H9 (cell line): ENCODE data around the gene SART1. TPM values are rescaled to one million over a fixed set of nuclear protein-coding genes. Genes with fewer than 3 reads are reported as not detected.
A peak's percentile ranks its signal among the peaks of the same experiment; 100 is the strongest.

Experiments used
- DNase-seq: peaks from one replicate; pipeline ENCODE4 v3.0.0-alpha.2; 2017
- H2AFZ ChIP-seq: one replicate; pipeline ENCODE4 v1.6.1; 2013; ENCODE audit warnings: mild to moderate bottlenecking, low read length, control low read depth, moderate library complexity
- H2AK5ac ChIP-seq: 2 replicates; pipeline ENCODE4 v1.6.1; 2013; ENCODE audit warnings: low read length, control low read depth, mixed read lengths; ENCODE audit not compliant: insufficient read length
- H2BK120ac ChIP-seq: one replicate; pipeline ENCODE4 v1.6.1; 2013; ENCODE audit warnings: low read depth, mild to moderate bottlenecking, low read length, control low read depth, inconsistent platforms; ENCODE audit not compliant: poor library complexity, severe bottlenecking
- H2BK12ac ChIP-seq: 2 replicates; pipeline ENCODE4 v1.6.1; 2013; ENCODE audit warnings: low read length, control low read depth, mixed read lengths, low read depth; ENCODE audit not compliant: insufficient read length
- H2BK15ac ChIP-seq: 2 replicates; pipeline ENCODE4 v1.6.1; 2013; ENCODE audit warnings: low read depth, low read length, control low read depth
- H2BK20ac ChIP-seq: one replicate; pipeline ENCODE4 v1.6.1; 2013; ENCODE audit warnings: low read depth, mild to moderate bottlenecking, low read length, control low read depth, inconsistent platforms; ENCODE audit not compliant: poor library complexity, severe bottlenecking
- H2BK5ac ChIP-seq: 2 replicates; pipeline ENCODE4 v1.6.1; 2013; ENCODE audit warnings: low read length, control low read depth, mixed read lengths; ENCODE audit not compliant: insufficient read length
- H3K14ac ChIP-seq: 2 replicates; pipeline ENCODE4 v1.6.1; 2013; ENCODE audit warnings: low read length, control low read depth; ENCODE audit not compliant: insufficient read depth
- H3K18ac ChIP-seq: 2 replicates; pipeline ENCODE4 v1.6.1; 2013; ENCODE audit warnings: low read depth, mild to moderate bottlenecking, mixed read lengths, low read length, control low read depth; ENCODE audit not compliant: insufficient read length
- H3K23ac ChIP-seq: 2 replicates; pipeline ENCODE4 v1.6.1; 2013; ENCODE audit warnings: low read length, control low read depth, mixed read lengths, low read depth; ENCODE audit not compliant: insufficient read length
- H3K23me2 ChIP-seq: 2 replicates; pipeline ENCODE4 v1.6.1; 2013; ENCODE audit warnings: low read depth, mild to moderate bottlenecking, mixed read lengths, low read length, control low read depth; ENCODE audit not compliant: insufficient read length, poor library complexity, severe bottlenecking
- H3K27ac ChIP-seq: 2 replicates; pipeline ENCODE4 v1.5.1; 2013; ENCODE audit warnings: low read length, control low read depth, mixed read lengths, low read depth; ENCODE audit not compliant: insufficient read length
- H3K27me3 ChIP-seq: 2 replicates; pipeline ENCODE4 v1.6.1; 2013; ENCODE audit warnings: low read length, control low read depth, inconsistent platforms; ENCODE audit not compliant: insufficient read depth
- H3K4ac ChIP-seq: 2 replicates; pipeline ENCODE4 v1.6.1; 2013; ENCODE audit warnings: low read depth, mild to moderate bottlenecking, control low read depth, inconsistent platforms, low read length, moderate library complexity
- H3K4me1 ChIP-seq: 2 replicates; pipeline ENCODE4 v1.6.1; 2013; ENCODE audit warnings: low read length, control low read depth, inconsistent platforms; ENCODE audit not compliant: insufficient read depth
- H3K4me2 ChIP-seq: 2 replicates; pipeline ENCODE4 v1.6.1; 2013; ENCODE audit warnings: low read length, control low read depth, mixed read lengths; ENCODE audit not compliant: insufficient read length, insufficient read depth
- H3K56ac ChIP-seq: 2 replicates; pipeline ENCODE4 v1.6.1; 2013; ENCODE audit warnings: low read depth, mild to moderate bottlenecking, mixed read lengths, low read length, control low read depth; ENCODE audit not compliant: insufficient read length
- H3K79me1 ChIP-seq: 2 replicates; pipeline ENCODE4 v1.6.1; 2013; ENCODE audit warnings: low read depth, mild to moderate bottlenecking, moderate library complexity, low read length, control low read depth, inconsistent platforms; ENCODE audit not compliant: insufficient read depth, poor library complexity, severe bottlenecking
- H3K79me2 ChIP-seq: 2 replicates; pipeline ENCODE4 v1.6.1; 2013; ENCODE audit warnings: low read length, control low read depth, inconsistent platforms; ENCODE audit not compliant: insufficient read depth
- H3K9ac ChIP-seq: 2 replicates; pipeline ENCODE4 v1.6.1; 2013; ENCODE audit warnings: low read length, control low read depth, mixed read lengths; ENCODE audit not compliant: insufficient read length; ENCODE audit errors: extremely low read depth
- H3K9me3 ChIP-seq: one replicate; pipeline ENCODE4 v1.6.1; 2013; ENCODE audit warnings: low read depth, low read length, inconsistent platforms; ENCODE audit not compliant: control insufficient read depth
- H3T11ph ChIP-seq: one replicate; pipeline ENCODE4 v1.6.1; 2013; ENCODE audit warnings: mild to moderate bottlenecking, low read length, control low read depth, inconsistent platforms
- H4K20me1 ChIP-seq: one replicate; pipeline ENCODE4 v1.6.1; 2013; ENCODE audit not compliant: control insufficient read depth, insufficient read length, insufficient read depth
- H4K5ac ChIP-seq: 2 replicates; pipeline ENCODE4 v1.6.1; 2013; ENCODE audit warnings: low read depth, mild to moderate bottlenecking, mixed read lengths, low read length, control low read depth; ENCODE audit not compliant: insufficient read length
- H4K8ac ChIP-seq: replicated peaks from 2 replicates; pipeline ENCODE4 v1.6.1; 2013; ENCODE audit warnings: low read length, control low read depth, mixed read lengths, low read depth; ENCODE audit not compliant: insufficient read length
- H4K91ac ChIP-seq: 2 replicates; pipeline ENCODE4 v1.6.1; 2013; ENCODE audit warnings: low read depth, mild to moderate bottlenecking, moderate library complexity, mixed read lengths, low read length, control low read depth; ENCODE audit not compliant: insufficient read length
- H3K27ac Mint-ChIP-seq, 3 experiments: 2 replicates in 2 of 3; 3 replicates in 1 of 3; pipeline ENCODE4 v1.8.0; 2020 to 2021; ENCODE audit warnings: mixed read lengths in 3 of 3, mild to moderate bottlenecking in 1 of 3, moderate library complexity in 1 of 3
- H3K27me3 Mint-ChIP-seq: 2 replicates; pipeline ENCODE4 v1.8.0; 2021; ENCODE audit warnings: low read depth, mild to moderate bottlenecking, moderate library complexity, mixed read lengths
- H3K36me3 Mint-ChIP-seq, 3 experiments: 2 replicates in 2 of 3; 3 replicates in 1 of 3; pipeline ENCODE4 v1.8.0; 2020 to 2021; ENCODE audit warnings: low read depth in 3 of 3, mixed read lengths in 3 of 3; ENCODE audit not compliant: insufficient read depth in 1 of 3
- H3K4me1 Mint-ChIP-seq, 2 experiments: 2 replicates each; pipeline ENCODE4 v1.8.0; 2020; ENCODE audit warnings: mixed read lengths in 2 of 2
- H3K4me3 Mint-ChIP-seq, 2 experiments: 2 replicates in 1 of 2; 3 replicates in 1 of 2; pipeline ENCODE4 v1.8.0; 2020 to 2021; ENCODE audit warnings: mild to moderate bottlenecking in 2 of 2, mixed read lengths in 2 of 2, moderate library complexity in 1 of 2
- H3K9me3 Mint-ChIP-seq, 2 experiments: 2 replicates in 1 of 2; 3 replicates in 1 of 2; pipeline ENCODE4 v1.8.0; 2020; ENCODE audit warnings: mild to moderate bottlenecking in 2 of 2, mixed read lengths in 2 of 2, moderate library complexity in 1 of 2
- WGBS: extraction: QIAGEN DNeasy Blood & Tissue Kit; methylation state at CpG from one replicate; pipeline ENCODE4 v1.1.7; 2013; ENCODE audit warnings: missing lambda C conversion rate, low lambda C conversion rate, mixed read lengths; ENCODE audit not compliant: insufficient read length; ENCODE audit errors: extremely low coverage; 5-methylcytosine and 5-hydroxymethylcytosine counted together
- total RNA-seq: library from RNA; stranded (reverse); gene quantifications from 2 replicates; pipeline ENCODE4 v1.2.1, GENCODE V29; 2021
- TF ChIP-seq, protein P1 (sequence below): fragments of 200-600 bp; sonication (generic); conservative IDR thresholded peaks from 3 replicates; pipeline ENCODE4 v1.8.0; 2021; ENCODE audit warnings: antibody characterized with exemption, mild to moderate bottlenecking

Gene SART1
- total RNA-seq, 1 experiment from 2014 or later = 52.0 TPM

- peaks cover 0 to 18% (median 2%) of the 10 kb centered on the region in 3 experiments; a peak in 4 of 7 replicates for H3K36me3 Mint-ChIP-seq
Measured at GRCh38 chr11:65945430-65945911, 16.1 kb upstream of the SART1 start, which contains the start of gene TSGA10IP. TSS of gene TSGA10IP (plus strand) at chr11:65945480. CDS start at chr11:65945676, 196 bp downstream.

More at GRCh38 chr11:65945430-65945911, 16.1 kb upstream of the SART1 start, which contains the start of gene TSGA10IP:
- Histone ChIP-seq H2AK5ac (no peak within 1 kb of the TSS), H3K9me3 (no peaks in the 10 kb centered on the region), H3K23ac (no peak within 1 kb of the TSS), H3K23me2 (peaks cover 8% of the 10 kb centered on the region), H2AFZ (no peak within 1 kb of the TSS), H3K4ac (peak within 1 kb of the TSS; percentile 97), H3K27me3 (no peaks in the 10 kb centered on the region), H2BK5ac (no peak within 1 kb of the TSS), H4K5ac (peak within 1 kb of the TSS; percentile 63), H3K56ac (no peak within 1 kb of the TSS), H4K91ac (peak within 1 kb of the TSS; percentile 93), H3K79me2 (no peaks in the 10 kb centered on the region), H2BK20ac (no peak within 1 kb of the TSS), H3K4me2 (peak within 1 kb of the TSS; percentile 64), H3T11ph (peak within 1 kb of the TSS; percentile 59), H2BK12ac (peak within 1 kb of the TSS; percentile 85), H3K14ac (peak within 1 kb of the TSS; percentile 98), H4K8ac (peak within 1 kb of the TSS; percentile 3), H3K79me1 (no peaks in the 10 kb centered on the region), H4K20me1 (no peaks in the 10 kb centered on the region), H3K18ac (peak within 1 kb of the TSS; percentile 97), H3K9ac (peak within 1 kb of the TSS; percentile 49), H2BK15ac (0 out of 2 replicates have a peak within 1 kb of the TSS, but pooled peaks have one; percentile 4), H3K4me1 (peaks cover 11% of the 10 kb centered on the region), H3K27ac (no peak within 1 kb of the TSS), H2BK120ac (peak within 1 kb of the TSS; percentile 1)
- Mint-ChIP-seq H3K4me3 (peak within 1 kb of the TSS; percentile 46 to 75), H3K9me3 (no peaks in the 10 kb centered on the region; a peak in 1 of 5 replicates), H3K27ac (peak within 1 kb of the TSS; percentile 70 to 98 (median 95); a peak in 6 of 7 replicates), H3K27me3 (peaks cover 18% of the 10 kb centered on the region), H3K4me1 (peaks cover 31 to 44% of the 10 kb centered on the region in 2 experiments)
- WGBS = no CpG with 5 or more reads among the region's 13 CpGs
- DNase-seq = peak; percentile 89
- TF ChIP-seq, protein P1, sequence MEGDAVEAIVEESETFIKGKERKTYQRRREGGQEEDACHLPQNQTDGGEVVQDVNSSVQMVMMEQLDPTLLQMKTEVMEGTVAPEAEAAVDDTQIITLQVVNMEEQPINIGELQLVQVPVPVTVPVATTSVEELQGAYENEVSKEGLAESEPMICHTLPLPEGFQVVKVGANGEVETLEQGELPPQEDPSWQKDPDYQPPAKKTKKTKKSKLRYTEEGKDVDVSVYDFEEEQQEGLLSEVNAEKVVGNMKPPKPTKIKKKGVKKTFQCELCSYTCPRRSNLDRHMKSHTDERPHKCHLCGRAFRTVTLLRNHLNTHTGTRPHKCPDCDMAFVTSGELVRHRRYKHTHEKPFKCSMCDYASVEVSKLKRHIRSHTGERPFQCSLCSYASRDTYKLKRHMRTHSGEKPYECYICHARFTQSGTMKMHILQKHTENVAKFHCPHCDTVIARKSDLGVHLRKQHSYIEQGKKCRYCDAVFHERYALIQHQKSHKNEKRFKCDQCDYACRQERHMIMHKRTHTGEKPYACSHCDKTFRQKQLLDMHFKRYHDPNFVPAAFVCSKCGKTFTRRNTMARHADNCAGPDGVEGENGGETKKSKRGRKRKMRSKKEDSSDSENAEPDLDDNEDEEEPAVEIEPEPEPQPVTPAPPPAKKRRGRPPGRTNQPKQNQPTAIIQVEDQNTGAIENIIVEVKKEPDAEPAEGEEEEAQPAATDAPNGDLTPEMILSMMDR = no peak
